ENCODE results near the gene LNX2.
"Not testable (repeated sequence)": the region's sequence is repeated elsewhere in the genome, so short reads cannot be mapped to it uniquely, and the experiment has no call there.

LNX2 gene

DNA sequence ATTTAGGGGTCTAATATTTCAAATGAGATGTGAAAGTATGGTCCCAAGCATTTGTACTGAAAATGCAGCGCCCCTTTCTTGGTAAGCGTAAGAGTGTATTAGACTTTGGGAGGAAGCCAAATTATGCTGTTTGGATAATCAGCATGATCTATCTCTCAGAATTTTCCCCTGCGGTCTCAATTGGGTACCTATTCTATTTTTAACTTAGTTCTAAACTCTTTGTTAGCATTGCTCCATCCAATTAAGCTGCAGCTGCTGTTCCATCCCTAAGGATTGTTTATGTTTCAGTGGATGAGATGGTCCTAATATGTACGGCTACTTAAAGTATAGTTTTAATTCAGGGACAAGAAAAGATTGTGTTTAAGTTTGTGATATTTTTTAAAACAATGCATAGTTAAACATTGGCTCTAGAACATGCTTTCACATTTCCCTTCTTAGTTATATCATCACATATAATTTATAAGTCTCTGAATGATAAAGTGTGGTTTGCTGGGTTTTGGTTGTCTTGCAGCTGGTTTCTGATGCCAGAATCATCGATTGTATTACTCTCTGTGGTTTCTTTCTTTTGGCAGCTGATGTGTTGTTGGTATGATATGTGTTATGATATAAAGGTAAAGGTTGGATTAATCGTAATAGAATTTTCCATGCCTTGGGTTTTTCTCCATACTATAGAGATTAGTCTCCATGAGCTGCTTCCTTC, 16.4 kb upstream of the LNX2 start:
- DNase-seq = peak in 2 of 3 experiments; percentile 28 to 75

DNA sequence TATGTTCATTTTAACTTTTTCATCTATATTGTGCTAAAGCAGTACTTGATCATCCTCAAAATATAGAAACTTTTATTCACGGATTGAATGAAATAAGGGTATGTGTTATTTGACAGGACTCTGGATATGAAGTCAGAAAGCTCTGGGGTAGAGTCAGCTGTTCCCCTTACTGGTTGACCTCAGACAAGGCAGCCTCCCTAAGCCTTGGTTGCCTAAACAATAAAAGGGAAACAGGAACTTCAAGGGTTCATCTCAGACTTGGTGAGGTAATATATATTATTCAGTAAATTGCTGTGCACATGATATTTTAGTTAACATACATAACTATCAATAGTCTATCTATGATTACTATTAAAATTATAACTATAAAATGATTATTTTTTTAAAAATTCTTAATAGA, 14.9 kb upstream of the LNX2 start:
- no peak for DNase-seq

DNA sequence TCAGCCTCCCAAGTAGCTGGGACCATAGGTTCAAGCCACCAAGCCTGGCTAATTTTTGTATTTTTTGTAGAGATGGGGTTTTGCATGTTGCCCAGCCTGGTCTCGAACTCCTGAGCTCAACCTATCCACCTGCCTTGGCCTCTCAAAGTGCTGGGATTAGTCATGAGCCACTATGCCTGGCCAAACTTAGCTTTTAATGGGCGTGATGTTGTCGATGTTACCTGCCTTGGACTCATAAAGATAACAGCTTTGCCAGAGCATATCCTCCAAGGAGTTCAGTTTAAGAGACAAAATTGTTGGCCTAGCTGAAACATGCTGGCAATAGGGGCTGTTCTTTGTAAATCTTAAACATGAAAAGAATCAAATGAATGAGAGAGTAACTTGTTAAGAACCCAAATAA, 14.5 kb upstream of the LNX2 start:
- no peak for DNase-seq

GRCh38 chr13:27634231-27634630, 13.9 kb upstream of the LNX2 start:
- no peak for DNase-seq

GRCh38 chr13:27632648-27633047, 12.3 kb upstream of the LNX2 start:
- no peak for DNase-seq

DNA sequence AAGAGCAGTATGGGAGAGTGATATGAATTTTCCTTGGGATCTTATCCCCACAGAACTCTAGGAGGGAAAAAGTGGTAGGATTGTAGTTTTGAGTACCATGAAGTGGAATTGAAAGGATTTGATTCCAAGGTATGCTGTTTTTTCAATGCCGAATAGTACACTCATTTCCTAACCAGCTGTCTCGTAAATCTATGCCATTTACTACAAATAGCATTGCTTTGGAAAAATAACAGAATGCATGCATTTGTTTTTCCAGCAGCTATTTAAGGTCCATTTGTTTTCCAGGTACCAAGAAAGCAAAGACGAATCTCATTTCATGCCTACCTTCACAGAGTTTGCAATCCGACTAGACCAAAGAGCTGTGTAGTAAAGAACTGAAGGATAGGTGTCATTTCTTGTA, 11.9 kb upstream of the LNX2 start:
- no peak for DNase-seq

- no peak for DNase-seq
These were observed 11.3 kb upstream of the LNX2 start for GRCh38 chr13:27631665-27632064.

DNA sequence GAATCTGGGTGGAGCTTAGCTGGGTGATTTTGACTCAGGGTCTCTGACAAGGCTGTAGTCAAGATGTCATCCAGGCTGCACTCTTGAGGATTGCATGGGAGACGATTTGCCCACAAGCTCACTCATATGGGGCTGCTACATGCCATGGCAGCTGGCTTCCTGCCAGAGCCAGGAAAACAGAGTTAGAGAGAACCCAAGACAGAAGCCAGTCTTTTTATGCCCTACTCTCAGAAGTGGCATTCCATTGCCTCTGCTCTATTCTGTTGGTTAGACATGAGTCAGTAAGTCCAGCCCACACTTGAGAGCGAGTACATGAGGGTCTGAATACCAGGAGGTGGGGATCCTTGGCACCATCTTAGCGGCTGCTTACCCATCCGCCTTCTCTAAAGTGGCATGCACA, 10.8 kb upstream of the LNX2 start:
- DNase-seq = no peak

GRCh38 chr13:27628766-27629165, 8.4 kb upstream of the LNX2 start:
- DNase-seq = not testable (repeated sequence)

DNA sequence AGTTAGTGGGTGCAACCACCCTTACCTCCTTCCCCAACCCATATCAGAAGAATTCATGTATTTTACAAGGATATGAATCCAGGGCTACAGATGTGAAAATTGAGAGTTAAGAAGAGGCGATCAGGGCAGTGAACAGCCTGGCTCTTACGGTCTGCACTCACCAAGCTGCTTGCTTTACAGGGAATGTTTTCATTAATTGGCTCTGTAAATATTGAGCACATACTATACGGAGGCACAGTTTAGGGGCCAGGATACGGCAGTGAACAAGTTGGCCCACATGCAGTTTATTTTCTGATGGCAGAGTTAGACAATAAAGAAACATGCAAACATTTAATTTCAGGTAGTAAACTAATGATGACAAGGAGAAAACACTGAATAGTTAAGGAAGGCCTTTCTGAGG, 7.8 kb upstream of the LNX2 start:
- no peak for DNase-seq

GRCh38 chr13:27627380-27627779, 7.1 kb upstream of the LNX2 start:
- DNase-seq = peak in 1 of 3 experiments; percentile 3

- DNase-seq = no peak
These were observed 5.5 kb upstream of the LNX2 start for GRCh38 chr13:27625839-27626238.

- no peak for DNase-seq
These were observed 3.7 kb upstream of the LNX2 start for GRCh38 chr13:27624071-27624470.

DNA sequence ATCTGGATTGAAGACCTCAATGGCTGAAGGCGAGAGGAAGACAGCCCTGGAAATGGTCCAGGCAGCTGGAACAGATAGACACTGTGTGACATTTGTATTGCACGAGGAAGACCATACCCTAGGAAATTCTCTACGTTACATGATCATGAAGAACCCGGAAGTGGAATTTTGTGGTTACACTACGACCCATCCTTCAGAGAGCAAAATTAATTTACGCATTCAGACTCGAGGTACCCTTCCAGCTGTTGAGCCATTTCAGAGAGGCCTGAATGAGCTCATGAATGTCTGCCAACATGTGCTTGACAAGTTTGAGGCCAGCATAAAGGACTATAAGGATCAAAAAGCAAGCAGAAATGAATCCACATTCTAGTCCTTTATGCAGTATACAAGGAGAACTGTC, 2.6 kb upstream of the LNX2 start:
- no peak for DNase-seq

DNA sequence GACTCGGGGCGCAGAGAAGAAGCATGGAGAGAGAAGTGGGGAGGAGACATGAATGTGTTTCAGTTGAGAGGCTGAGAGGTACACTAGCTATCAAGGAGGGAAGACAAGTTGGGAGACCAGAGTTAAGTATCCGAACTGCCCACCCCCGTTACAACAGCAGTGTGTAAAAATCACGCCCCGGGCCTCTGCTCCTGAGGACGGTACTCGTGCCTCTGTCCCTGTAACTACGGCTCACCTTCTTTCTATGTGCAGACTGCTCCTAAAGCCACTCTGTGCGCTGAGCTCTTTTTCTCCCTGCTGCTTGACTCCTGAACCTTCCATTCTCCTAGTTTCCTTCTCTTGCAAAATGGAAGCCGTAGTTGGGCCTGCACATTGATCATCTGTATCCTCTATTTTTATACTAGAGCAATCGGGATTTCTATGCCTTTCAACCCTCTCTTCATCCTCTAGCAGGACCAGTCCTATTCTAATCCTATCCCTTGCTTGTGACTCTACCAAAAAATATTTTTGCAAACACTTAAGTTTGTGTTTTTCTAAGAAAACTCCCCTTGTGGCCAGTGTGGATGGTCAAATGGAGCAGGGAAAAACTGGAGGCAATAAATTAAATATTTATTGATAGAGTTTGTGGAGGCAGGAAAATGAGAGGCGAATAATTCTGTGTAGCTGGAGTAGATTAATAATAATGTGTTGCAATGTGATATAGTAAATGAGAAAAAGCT, 1.9 kb upstream of the LNX2 start:
- no peak for DNase-seq

- peak; percentile 77 to 87 (median 85) for DNase-seq
These were observed 1.2 kb upstream of the LNX2 start, which contains the start of gene POLR1D for GRCh38 chr13:27621366-27622101. TSS of gene POLR1D (plus strand) at chr13:27621892. CDS start at chr13:27621984, 92 bp downstream.

DNA sequence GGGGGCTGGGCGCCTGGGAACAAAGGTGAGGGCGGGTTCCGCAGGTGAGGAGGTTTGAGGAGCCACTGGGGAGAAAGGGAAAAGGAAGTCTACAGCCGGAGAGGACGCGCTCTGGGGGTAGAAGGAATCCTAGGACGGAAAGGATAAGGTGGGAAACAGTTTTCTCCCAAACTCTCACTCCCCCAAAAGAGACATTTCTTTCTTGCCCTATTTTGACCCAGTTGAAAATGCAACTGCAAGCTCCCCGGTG, 712 bp upstream of the LNX2 start:
- DNase-seq = no peak

DNA sequence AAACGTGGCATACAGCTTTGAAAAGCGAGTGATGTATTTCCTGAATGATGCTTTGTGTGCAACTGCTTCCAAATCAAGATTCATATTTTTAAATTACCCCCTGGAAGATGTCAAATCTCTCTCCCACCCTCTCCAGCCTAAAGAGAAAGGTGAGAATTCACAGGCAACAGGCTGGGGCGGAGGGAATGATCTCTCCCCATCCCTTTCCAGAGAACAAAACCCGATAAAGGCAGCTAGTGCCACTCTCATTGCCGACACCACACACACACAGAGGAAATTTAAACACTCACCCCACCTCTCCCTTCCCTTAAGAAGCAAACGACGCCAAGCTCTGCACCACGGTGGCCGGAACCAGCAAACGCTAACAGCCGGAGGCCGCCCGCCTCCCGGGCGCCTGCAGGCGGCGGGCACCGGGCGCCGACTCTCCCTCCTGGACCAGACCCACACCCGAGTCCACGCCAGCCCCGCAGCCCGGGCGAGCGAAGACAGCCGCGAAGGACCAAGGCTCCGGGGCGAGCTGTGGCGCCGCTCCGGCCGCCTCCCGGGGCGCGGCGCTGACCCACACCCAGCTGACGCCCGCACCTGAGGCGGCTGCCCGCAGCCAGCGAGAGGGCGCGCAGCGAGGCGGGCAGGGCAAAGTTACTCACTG, 477 bp downstream of the LNX2 start:
- DNase-seq = peak in 2 of 3 experiments; percentile 16 to 80

GRCh38 chr13:27619093-27619727, 1.1 kb downstream of the LNX2 start:
- DNase-seq = peak in 1 of 3 experiments; percentile 38

- no peak for DNase-seq
These were observed 2.4 kb downstream of the LNX2 start for GRCh38 chr13:27617881-27618321.

DNA sequence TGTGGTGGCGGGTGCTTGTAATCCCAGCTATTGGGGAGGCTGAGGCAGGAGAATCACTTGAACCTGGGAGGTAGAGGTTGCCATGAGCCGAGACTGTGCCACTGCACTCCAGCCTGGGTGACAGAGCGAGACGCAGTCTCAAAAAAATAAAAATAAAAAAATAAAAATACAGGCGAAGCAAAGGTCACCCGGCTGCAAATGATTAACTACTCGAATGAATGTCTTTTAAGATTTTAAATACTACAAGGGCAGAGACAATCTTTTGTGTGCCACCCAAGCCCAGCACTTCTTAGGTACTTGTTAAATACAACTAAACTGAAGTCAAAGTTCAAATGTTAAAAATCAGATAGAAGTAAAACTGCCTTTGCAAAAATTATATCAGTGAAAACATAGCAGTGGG, 6.7 kb downstream of the LNX2 start:
- no peak for DNase-seq

DNA sequence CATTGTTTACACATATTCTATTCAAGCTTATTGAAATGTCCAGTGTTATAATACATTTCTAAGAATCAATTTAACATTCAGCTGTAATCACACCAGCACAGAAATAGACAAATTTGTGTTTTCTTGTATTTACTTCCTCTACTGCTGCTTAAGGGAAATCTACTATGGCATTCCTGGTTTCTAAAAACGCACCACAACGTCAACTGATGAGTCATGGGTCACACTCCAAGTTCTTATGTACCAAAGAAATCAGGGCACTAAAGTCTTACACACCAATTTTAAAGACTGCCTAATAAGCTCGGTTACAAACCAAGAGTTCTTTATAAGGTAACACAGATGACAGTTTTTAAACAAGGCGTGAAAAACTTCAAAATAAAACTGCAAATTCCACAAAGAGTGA, 13.2 kb downstream of the LNX2 start:
- no peak for DNase-seq

GRCh38 chr13:27605610-27606200, 14.6 kb downstream of the LNX2 start:
- no peak for DNase-seq
